GM18907 (cell line): ENCODE measurements around the gene SERINC3.
A peak's percentile ranks its signal among the peaks of the same experiment; 100 is the strongest.
"Not testable (repeated sequence)": the region's sequence is repeated elsewhere in the genome, so short reads cannot be mapped to it uniquely, and the experiment has no call there.

Experiments
- ATAC-seq: cut with Tn5 transposase; IDR thresholded peaks from one replicate; pipeline ENCODE4 v1.9.1; 2021; ENCODE audit warnings: mild to moderate bottlenecking, moderate library complexity; ENCODE audit not compliant: unreplicated experiment

The SERINC3 gene

DNA sequence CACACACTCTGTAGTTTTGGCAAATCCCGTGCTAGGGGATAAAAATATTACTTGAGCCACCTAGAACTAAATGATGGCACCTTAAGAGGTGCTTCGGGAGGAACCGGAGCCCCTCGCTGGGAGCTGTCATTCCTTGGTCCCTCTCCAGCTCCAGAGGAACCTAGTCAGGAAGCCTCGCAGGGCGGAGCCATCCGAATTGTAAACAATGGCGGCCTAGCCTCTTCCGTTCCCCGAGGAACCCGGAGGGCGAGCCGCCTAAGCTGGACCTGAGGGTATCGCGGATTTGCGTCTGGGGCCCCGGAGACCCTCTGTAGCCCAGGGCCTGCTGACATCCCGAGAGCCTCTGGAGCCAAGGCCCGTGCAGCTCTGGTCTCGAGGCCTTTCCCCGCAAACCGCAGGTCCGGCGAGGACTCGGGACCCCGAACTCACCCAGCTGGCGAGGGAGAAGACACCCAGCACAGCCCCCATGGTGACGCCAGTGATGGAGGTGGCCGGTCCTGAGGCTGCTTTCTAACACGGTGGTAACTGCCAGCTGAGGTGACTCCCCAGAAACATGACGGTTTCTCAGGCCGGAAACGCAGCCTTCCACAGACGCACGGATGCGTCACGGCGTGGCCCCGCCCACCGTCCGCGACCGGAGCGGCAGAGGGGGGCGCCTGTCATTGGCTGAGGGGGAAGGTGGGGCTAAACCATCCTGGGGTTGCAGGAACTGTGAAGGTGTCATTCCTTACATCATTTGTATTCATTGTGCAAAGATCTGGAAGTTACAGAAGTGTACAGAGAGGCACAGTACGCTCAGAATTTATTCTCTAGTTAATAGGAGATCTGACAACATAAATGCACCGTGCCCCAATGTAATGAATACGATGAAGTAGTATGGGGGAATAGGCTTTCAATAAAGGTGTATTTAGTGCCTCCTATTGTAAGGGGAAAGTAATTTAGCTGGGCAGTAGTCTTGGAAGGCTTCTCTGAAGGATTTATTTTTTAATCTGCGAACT is at the start of gene SERINC3:
Gene SERINC3 (minus strand): TSS at position 587 of the 998 bp plus-strand sequence. CDS start 119 bp downstream, at position 468.
- peak; percentile 95 for ATAC-seq

DNA sequence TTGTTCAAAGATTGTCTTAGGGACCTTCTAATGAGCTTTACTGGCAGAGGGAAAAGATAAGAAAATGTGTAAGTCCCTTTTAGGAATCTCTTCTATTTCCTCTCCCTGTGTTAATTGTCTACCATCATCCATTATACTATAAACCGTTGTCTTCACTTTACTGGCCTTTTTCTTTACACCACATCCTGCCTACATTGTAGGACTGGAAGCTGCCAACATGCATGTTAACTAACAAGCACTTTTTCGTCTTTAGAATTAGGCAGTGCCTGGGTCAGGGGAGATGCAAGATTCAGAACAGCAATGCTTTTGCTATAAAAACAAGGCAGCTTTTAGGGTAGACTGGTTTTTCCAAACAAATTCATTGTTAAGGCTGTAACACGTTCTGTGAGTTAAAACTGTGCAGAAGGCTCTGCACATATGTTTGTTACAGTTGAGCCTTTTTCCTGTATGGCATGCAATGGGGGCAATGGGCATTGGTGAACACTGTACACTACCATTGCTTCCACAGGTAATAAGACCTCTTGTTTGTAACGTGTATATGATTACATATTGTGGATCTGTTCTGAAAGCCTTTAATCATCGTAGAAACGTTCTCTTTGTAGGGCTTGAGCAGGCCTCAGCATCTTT is 49.6 kb upstream of the SERINC3 start:
- ATAC-seq: no peak

DNA sequence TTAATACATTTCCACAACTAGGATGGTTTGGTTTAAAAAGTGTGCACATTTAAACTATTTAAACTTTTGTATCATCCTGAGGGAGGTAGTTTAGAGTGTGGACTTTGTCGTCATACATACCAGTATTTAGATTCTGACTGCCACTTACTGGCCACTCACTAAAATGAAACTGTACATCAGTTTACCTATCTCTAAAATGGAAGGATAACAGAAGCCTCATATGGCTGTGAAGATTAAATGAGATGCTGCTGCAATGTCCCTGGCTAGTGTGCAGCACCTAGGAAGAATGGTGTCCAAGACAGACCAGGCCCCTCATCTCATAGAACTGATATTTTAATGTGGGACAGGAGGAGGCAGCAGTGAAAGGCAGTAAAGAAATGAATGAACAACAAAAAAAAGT is 48.5 kb upstream of the SERINC3 start:
- no peak for ATAC-seq

DNA sequence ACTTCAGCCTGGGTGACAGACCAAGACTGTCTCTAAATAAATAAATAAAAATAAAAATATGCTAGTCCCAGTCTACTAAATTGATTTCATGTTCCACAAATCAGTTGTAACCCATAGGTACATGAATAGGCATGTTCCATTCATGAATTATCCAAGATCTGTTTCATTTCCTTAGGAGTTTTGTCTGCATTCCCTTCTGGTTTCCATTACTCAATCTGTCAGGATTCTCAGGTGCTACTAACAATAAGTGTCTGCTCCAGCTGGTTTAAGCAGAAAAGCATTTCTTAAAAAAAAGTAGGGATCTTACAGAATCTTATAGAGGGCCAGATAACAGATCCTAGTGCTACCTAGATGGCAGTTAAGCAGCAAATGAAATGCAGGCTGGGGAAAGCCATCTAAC is 44.9 kb upstream of the SERINC3 start:
- ATAC-seq: no peak

DNA sequence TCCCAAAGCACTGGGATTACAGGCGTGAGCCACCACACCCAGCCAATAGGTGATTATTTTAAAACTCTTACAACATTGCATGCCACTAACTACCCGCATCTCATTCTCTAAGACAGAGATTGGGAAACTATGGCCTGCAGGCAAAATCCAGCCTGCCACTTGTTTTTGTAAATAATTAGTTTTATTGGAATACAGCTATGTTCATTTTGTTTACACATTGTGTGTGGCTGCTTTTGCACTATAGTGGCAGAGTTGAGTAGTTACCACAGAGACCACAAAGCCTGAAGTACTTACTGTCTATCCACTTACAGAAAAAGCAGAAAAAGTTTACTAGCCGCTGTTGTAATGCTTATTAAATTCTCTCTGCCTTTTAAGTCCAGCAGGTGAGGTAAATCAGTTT is 44.1 kb upstream of the SERINC3 start:
- no peak for ATAC-seq

DNA sequence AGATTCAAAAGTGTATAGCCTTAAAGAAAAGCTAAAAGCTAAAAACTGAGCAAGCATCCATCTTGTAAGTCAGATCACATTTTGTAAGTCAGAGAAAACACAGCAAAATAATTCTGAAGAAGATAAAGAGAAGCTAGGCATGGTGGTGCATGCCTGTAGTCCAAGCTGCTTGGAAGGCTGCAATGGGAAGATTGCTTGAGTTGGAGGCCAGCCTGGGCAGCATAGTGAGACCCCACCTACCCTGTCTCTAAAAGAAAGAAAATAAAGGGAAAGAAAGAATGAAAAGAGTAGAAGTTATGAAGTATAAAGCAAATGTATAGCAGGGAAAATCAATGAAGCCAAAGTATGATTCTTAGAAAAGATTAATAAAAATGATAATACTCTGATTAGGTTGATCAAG is 40.0 kb upstream of the SERINC3 start:
- ATAC-seq: no peak

DNA sequence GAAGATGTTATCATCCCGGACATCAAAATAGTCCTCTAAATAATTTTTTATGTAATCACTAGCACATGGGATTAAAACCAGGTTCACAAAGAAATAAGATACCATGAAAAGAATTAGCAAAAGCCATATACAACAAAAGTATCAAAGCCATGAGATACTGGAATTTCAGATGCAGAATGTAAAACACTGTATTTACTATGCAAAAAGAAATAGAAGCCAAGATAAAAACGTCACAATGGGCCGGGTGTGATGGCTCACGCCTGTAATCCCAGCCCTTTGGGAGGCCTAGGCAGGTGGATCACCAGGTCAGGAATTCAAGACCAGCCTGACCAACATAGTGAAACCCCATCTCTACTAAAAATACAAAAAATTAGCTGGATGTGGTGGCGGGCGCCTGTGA is 38.9 kb upstream of the SERINC3 start:
- ATAC-seq: not testable (repeated sequence)

DNA sequence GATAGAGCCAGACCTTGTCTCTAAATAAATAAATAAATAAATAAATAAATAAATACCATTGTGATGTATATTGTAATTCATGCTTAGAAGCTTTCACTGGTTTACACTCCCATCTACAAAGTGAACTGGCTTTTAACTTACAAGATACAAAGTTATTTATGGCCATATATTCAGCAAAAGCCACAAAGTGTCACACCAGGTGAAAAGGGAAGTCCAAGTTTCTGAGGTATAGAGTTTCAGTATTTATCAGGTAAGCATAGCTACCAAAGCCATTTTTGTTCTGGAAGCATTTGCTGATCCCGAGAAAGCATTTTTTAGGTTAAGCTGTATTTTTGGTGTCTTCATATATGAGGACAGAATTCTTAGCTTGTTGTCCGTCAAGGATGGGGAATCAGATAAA is 38.4 kb upstream of the SERINC3 start:
- no peak for ATAC-seq

DNA sequence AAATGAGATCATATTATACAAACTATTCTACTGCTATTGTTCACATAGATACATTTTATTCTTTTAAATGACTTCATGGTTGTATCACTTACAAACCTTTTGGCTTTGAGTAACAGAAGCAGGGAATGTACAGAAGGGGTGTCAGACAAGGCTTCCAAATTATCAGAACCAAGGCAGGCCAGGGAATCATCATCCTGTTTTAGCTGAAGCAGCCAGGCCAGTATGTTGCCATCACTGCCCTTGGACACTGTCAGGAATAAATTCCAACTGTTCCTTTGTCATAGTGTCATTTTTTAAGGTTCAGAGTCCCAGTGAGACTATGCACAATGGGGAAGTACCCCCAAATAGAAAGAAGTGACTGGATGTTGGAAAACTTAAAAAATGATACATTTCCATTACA is 37.4 kb upstream of the SERINC3 start:
- no peak for ATAC-seq

DNA sequence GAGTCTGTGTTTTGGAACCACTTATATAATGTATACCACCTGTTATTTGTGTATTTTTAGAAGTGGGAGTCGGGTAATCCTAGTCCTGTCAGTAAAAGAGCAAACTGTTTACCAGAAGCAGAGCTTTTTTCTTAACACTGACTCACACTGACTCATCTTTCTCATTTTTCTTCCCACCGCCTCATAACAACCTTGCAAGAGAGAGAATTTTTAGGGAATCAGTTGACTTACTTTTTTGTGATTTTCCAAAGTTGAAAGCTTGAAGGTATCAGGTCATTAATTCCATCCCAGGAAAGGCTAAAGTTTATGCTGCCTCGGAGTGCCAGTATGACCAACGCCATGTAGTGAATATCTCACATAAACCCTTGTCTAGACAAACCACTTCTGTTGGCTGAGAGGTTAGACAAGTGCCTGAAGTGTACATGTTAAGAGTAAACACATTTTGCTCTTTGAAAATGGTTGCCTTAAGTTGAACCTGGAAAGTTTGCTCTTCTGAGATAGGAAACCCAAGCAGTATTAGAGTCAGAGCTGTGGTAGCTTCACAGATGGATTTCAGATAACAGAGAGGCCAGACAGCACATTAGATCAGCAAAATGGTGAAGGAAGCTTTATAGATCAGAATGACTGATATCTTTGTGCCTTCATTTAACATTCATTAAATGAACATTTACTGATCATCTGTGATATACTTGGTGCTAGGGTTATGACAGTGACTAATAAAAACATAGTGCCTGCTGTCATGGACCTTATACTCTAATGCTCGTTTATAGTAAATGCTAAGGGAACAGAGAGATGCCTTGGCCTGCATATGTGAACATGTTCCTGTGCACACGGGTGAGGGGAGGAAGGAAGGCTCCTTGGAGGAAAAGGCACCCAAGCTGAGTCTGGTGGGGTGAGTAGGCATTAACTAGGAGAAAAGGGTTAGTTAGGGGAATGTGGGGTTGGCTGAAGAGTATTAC is 31.4 kb upstream of the SERINC3 start:
- no peak for ATAC-seq

DNA sequence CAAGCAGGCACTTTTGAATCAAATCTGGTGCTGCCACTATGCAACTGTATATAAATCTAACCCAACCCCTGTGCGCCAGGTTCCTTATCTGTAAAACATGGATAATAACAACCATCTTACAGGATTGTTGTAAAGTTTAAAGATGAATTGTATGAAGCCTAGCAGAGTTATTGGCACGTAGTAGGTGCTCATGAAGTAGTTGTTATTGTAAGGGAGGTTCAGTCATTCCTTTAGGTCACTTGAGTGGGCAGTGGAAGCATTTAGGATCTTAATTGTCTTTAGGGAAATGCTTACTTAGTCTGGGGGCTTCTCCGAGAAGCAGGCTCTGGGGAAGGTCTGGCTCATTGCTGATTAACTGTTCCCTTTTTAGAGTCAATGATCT is 30.7 kb upstream of the SERINC3 start:
- no peak for ATAC-seq

DNA sequence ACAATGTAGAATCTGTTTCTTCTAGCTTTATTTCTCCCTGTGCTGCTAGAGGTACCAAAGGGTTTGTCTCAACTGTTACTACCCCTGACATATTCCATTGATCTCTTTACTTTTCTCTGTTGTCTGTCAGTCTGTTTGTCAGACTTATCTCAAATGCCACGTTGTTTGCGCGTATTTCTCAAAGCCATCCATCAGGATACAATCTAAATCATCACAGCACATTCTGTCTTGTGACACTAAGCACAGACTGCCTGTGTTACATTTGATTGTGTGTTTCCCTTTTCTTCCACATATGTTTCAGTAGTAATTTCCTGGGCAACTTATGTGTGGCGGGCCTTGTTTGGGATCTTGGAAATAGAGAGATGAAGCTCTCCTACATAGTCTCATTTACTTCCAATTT is 30.2 kb upstream of the SERINC3 start:
- no peak for ATAC-seq

DNA sequence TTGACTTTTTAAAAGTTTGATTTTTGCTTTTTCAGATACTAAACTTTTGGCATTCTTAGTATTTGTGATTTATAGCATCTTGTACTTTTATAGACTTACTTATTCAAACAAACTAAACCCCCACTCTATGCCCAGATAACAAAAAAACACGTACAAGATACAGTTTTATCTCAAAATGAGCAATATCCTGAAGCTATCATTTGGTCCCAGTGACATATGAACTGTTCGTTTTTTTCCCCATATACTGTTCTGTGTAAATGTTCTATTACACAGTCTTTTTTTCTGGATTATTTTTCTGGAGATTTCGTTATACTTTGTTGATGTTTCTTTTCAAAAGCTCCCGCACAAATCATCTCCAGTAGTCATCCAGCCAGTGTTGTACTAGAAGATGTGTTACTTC is 27.3 kb upstream of the SERINC3 start:
- no peak for ATAC-seq

DNA sequence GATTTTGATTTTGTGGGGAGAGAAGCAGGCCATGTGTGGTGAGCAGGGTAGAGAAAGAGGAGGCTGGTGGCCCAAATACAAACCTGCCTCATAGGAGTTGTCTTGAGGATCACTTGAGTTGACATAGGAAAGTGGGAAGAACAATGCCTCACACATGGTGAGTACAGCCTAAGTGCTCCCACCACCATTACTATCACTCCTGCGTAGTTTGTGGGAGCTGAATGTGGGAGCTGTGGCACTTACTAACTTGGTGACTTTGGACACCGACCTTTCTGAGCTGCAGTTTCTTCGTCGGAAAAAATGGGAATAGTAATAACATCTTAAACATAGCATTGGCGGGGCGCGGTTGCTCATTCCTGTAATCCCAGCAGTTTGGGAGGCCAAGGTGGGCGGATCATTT is 25.5 kb upstream of the SERINC3 start:
- ATAC-seq: no peak

DNA sequence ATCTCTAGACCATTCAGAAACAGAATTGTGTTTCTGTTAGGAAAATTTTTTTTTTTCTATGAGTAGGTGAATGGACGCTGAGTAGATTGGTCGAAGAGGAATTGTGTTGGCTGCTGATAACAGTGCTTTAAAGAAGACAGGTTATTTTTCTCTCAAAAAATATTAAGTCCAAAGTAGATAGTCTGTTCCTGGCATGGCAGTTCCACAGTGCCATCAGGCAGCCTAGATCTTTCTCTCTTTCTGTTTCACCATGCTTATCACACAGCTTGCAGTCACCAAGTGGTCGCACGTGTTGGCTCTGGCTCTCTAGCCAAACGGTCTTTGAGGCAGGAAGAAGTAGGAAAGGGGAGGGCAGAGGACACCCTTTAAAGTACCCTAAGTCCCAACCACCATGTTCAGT is 22.4 kb upstream of the SERINC3 start:
- no peak for ATAC-seq

DNA sequence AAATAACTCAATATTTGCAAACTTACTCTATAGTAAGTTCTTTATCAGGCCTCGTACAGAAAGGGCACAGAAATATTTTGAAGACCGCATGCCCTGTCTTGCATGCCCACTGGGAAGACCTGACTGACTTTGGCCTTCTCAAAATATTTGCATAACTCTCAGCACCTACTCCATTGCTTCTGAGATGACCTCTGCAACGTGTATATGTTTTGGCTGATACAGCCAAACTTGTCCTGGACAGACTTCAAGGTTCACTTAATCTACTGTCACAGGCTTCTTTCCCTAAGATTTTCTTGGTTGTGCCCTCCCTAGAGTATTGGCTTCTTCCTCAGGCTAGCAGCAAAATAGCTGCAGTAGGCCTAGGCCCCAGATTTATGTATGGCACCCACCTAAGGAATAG is 21.5 kb upstream of the SERINC3 start:
- ATAC-seq: no peak

DNA sequence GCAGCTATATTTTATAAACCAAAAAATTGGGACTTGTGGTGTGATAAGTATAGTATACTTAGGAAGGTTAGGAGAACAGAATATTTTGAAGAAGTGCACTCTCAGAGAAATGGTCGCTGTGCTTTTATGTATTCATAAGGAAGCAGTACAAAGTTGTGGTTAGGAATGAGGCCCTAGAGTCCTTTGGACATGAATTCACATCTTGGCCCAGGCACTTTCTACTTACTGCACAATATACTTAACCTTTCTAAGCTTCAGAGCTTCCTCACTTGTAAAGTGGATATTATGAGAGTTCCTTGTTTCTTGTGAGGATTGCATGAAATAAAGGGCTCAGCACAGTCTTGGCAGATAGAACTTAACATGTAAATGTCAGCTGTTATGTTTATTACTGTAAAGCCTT is 21.0 kb upstream of the SERINC3 start:
- ATAC-seq: no peak

DNA sequence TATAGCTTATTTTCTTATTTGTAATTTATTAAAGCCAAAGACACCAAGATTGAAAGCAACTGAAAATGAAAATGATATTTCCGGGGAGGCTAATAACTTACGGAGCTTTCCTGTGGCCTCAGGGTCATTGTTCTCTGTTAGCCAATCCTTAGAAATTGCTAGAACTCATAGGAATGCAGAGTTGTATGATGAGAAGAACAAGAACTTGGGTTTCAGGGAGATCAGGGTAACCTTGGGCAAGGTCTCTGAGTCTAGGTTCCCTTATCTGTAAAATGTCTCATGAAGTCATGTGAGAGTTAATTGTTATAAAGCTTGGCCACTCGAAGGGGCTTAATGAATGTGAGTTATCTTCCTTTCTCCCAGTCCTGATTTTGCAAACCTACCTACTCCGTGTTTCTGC is 20.1 kb upstream of the SERINC3 start:
- ATAC-seq: no peak

DNA sequence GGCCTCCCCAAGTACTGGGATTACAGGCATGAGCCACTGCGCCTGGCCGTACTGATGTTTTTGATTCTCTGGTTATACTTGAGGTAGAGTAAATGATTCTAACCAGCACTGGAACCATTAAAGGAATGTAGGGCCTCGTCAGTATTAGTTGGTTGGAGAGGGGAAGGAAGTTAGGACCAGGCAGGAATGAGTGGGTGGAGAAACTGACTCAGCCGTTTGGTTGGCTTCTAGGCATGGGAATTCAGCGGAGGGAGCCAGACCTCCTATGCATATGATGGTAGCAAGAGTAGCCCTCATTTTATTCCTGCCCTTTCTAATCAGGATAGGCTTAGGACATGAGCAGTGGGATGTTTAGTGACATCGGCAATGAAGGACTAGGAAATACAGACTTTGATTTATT is 19.0 kb upstream of the SERINC3 start:
- ATAC-seq: no peak

DNA sequence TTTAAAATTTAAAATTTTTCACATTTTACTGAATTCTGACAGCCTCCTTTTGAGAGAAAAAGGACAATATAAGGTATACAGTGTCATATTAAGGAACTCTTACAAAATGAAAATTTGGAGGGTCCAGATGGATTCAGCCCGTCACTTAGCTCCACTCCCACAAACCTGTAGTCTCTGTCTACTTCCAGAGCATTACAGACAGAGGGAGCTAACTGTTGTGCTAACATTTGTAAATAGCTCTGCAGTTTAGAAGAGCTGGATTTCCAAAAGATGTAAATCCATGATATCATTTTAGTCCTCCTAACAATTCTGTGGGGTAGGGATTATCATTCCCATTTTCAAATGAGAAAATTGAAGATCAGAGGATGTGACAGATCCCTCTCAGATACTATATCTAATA is 16.1 kb upstream of the SERINC3 start:
- no peak for ATAC-seq

DNA sequence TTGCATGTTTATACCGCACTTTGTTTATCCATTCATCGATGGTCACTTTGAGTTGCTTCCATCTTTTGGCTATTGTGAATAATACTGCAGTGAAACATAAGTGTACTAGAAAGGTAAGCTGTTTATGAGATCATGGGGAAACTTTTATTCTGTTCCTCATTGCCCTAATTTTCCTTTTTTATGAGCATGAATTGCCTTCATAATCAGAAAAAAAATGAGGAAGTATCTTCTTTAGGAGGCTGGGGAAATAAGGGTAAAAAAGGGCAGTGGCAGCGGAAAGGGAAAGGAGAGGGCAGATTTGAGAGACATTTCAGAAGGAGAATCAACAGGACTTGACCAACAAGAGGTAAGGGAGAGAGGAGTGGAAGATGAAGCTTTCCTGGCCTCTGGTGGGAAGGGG is 14.3 kb upstream of the SERINC3 start:
- no peak for ATAC-seq
